Fibroblast of lung (primary cell): ENCODE measurements around the gene CAPN3. TPM values are rescaled to one million over a fixed set of nuclear protein-coding genes. Genes with fewer than 3 reads are reported as not detected.
A peak's percentile ranks its signal among the peaks of the same experiment; 100 is the strongest.

Source experiments
- DNase-seq, 2 donors: peaks; one replicate each; pipeline versions ENCODE4 v3.0.0 to v3.0.0-alpha.2; 2010; ENCODE audit warnings: low read depth in 2 of 2
- H2AFZ ChIP-seq: 2 replicates; pipeline ENCODE4 v1.5.1; 2012; ENCODE audit warnings: low read length, control low read depth, inconsistent platforms
- H3K27ac ChIP-seq: 2 replicates; pipeline ENCODE4 v1.5.1; 2011; ENCODE audit warnings: low read length, control low read depth; ENCODE audit not compliant: insufficient read depth
- H3K27me3 ChIP-seq: 2 replicates; pipeline ENCODE4 v1.5.1; 2011; ENCODE audit warnings: mild to moderate bottlenecking, low read length; ENCODE audit not compliant: control insufficient read depth, insufficient read depth
- H3K36me3 ChIP-seq: 2 replicates; pipeline ENCODE4 v1.5.1; 2011; ENCODE audit warnings: low read length; ENCODE audit not compliant: control insufficient read depth, insufficient read depth
- H3K4me1 ChIP-seq: 2 replicates; pipeline ENCODE4 v1.5.1; 2011; ENCODE audit warnings: low read length; ENCODE audit not compliant: control insufficient read depth, insufficient read depth; ENCODE audit errors: extremely low read depth
- H3K4me2 ChIP-seq: 2 replicates; pipeline ENCODE4 v1.5.1; 2011; ENCODE audit warnings: low read length, control low read depth; ENCODE audit not compliant: insufficient read depth; ENCODE audit errors: extremely low read depth
- H3K4me3 ChIP-seq, 4 experiments: fragments of 200-600 bp in 1 of 4; sonication (generic) in 1 of 4; replicated peaks in 1 of 4; 2 replicates each; pipeline ENCODE4 v1.5.1; 2011 to 2016; ENCODE audit warnings: low read length in 4 of 4, low read depth in 3 of 4, mild to moderate bottlenecking in 3 of 4, control low read depth in 2 of 4, inconsistent platforms in 1 of 4, mixed read lengths in 1 of 4; ENCODE audit not compliant: insufficient read depth in 1 of 4; ENCODE audit errors: control extremely low read depth in 1 of 4
- H3K79me2 ChIP-seq: 2 replicates; pipeline ENCODE4 v1.5.1; 2012; ENCODE audit warnings: mild to moderate bottlenecking, low read length, inconsistent platforms; ENCODE audit not compliant: control insufficient read depth, insufficient read depth
- H3K9ac ChIP-seq: 2 replicates; pipeline ENCODE4 v1.5.1; 2011; ENCODE audit warnings: mild to moderate bottlenecking, low read length, control low read depth; ENCODE audit not compliant: insufficient read depth
- H3K9me3 ChIP-seq: 2 replicates; pipeline ENCODE4 v1.5.1; 2012; ENCODE audit warnings: low read depth, low read length; ENCODE audit not compliant: control insufficient read depth, insufficient read depth
- H4K20me1 ChIP-seq: 2 replicates; pipeline ENCODE4 v1.5.1; 2011; ENCODE audit warnings: low read length; ENCODE audit not compliant: control insufficient read depth, insufficient read depth; ENCODE audit errors: extremely low read depth
- CTCF ChIP-seq, 2 donors: IDR thresholded peaks in 1 of 2; conservative IDR thresholded peaks in 1 of 2; 1 replicate in 1 of 2; 2 replicates in 1 of 2; pipeline ENCODE4 v1.5.1; 2011 to 2012; ENCODE audit warnings: low read length in 2 of 2, control low read depth in 1 of 2, inconsistent platforms in 1 of 2, low read depth in 1 of 2, mild to moderate bottlenecking in 1 of 2
- EZH2 ChIP-seq: IDR thresholded peaks from 2 replicates; pipeline ENCODE4 v1.5.1; 2012; ENCODE audit warnings: low read length, control low read depth, mild to moderate bottlenecking; ENCODE audit errors: missing control alignments
- polyA plus RNA-seq, 2 donors: library from polyadenylated mRNA; depleted of rRNA in 1 of 2; stranded (reverse) in 1 of 2; unstranded in 1 of 2; fragments of >200 nt; gene quantifications; 2 replicates each; pipeline ENCODE4 v1.2.1, GENCODE V29; 2011 to 2012; ENCODE audit warnings: missing spikeins in 1 of 2
- total RNA-seq: library from RNA; depleted of rRNA; stranded (reverse); fragments of >200 nt; gene quantifications from 2 replicates; pipeline ENCODE4 v1.2.1, GENCODE V29; 2014

Gene CAPN3
- total and polyA plus RNA-seq, 2 donors (not counting 1 experiment from before 2014, with no cell fraction given): 1.3 to 3.6 TPM

GRCh38 chr15:42456971-42457370 is 97.7 kb downstream of the CAPN3 start:
- Histone ChIP-seq H4K20me1 (no peaks in the 10 kb centered on the region), H3K4me3 (peak overlapping the region; percentile 15 to 64 (median 42)), H3K9me3 (no peaks in the 10 kb centered on the region), H2AFZ (no peak overlapping the region), H3K4me2 (peak overlapping the region; percentile 87), H3K4me1 (peaks cover 9% of the 10 kb centered on the region), H3K27ac (peak overlapping the region; percentile 89), H3K9ac (peak overlapping the region; percentile 43), H3K36me3 (no peaks in the 10 kb centered on the region), H3K79me2 (peaks cover 7% of the 10 kb centered on the region), H3K27me3 (no peaks in the 10 kb centered on the region)
- TF ChIP-seq CTCF (conservative IDR thresholded peaks at IDR 0.05 in 1 of 2, IDR thresholded peaks at IDR 0.05 in 1 of 2; ENCODE audit: low read depth in 1 of 2, low read length in 2 of 2) (no peak), EZH2 (no peak)
- peak; percentile 25 to 39 for DNase-seq

GRCh38 chr15:42457445-42458442 is 98.4 kb downstream of the CAPN3 start:
- Histone ChIP-seq H3K4me1 (peaks cover 9% of the 10 kb centered on the region), H3K27ac (peak overlapping the region; percentile 89), H3K9ac (peak overlapping the region; percentile 44), H4K20me1 (no peaks in the 10 kb centered on the region), H3K79me2 (peaks cover 7% of the 10 kb centered on the region), H3K4me2 (peak overlapping the region; percentile 87), H3K9me3 (no peaks in the 10 kb centered on the region), H3K36me3 (no peaks in the 10 kb centered on the region), H3K4me3 (peak overlapping the region; percentile 15 to 64 (median 42)), H3K27me3 (no peaks in the 10 kb centered on the region), H2AFZ (no peak overlapping the region)
- DNase-seq: peak; percentile 93 to 96
- no peak for TF ChIP-seq EZH2
- no peak for TF ChIP-seq CTCF (conservative IDR thresholded peaks at IDR 0.05 in 1 of 2, IDR thresholded peaks at IDR 0.05 in 1 of 2; ENCODE audit: low read depth in 1 of 2, low read length in 2 of 2)

- DNase-seq: no peak
- Histone ChIP-seq H4K20me1 (no peaks in the 10 kb centered on the region), H3K27me3 (no peaks in the 10 kb centered on the region), H3K79me2 (peaks cover 3% of the 10 kb centered on the region), H3K9me3 (no peaks in the 10 kb centered on the region), H3K9ac (no peak overlapping the region), H3K4me1 (peaks cover 7% of the 10 kb centered on the region), H3K4me2 (no peak overlapping the region), H2AFZ (no peak overlapping the region), H3K27ac (no peak overlapping the region), H3K36me3 (peaks cover 1% of the 10 kb centered on the region), H3K4me3 (no peak overlapping the region)
- TF ChIP-seq EZH2: no peak
- TF ChIP-seq CTCF (conservative IDR thresholded peaks at IDR 0.05 in 1 of 2, IDR thresholded peaks at IDR 0.05 in 1 of 2; ENCODE audit: low read depth in 1 of 2, low read length in 2 of 2): no peak
Observed at GRCh38 chr15:42461261-42461660, 102.0 kb downstream of the CAPN3 start.
